ENCODE measurements around the gene TMEM63B.

DNA sequence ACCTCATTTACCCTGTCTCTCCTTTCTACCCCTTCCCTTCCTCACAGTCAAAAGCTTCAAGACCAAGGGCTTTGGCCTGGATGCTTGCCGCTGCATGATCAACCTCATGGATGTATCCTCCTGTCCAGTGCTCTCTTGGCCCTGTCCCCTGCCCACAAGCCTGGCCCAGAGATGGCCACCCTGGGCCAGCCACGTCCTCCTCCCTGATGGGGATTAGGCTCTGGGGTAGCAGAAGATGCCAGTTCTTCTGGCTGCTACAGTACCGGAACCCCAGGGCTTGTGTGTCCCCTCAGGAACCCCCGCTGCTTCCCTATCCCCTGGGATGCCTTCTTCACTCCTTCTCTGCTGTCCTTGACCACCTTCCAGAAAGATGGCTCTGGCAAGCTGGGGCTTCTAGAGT, 53.5 kb downstream of the TMEM63B start:
- no peak for TF ChIP-seq POLR2AphosphoS5 (IDR thresholded peaks at IDR 0.05; ENCODE audit: low read depth, low read length)
- no peak for TF ChIP-seq TAF1 (IDR thresholded peaks at IDR 0.05; ENCODE audit: borderline replicate concordance, insufficient read depth, low read length)
- TF ChIP-seq FOXP2 (optimal IDR thresholded peaks at IDR 0.05; ENCODE audit: borderline replicate concordance, extremely low read depth, extremely low read length, insufficient read depth) = no peak
- TF ChIP-seq, protein P1, sequence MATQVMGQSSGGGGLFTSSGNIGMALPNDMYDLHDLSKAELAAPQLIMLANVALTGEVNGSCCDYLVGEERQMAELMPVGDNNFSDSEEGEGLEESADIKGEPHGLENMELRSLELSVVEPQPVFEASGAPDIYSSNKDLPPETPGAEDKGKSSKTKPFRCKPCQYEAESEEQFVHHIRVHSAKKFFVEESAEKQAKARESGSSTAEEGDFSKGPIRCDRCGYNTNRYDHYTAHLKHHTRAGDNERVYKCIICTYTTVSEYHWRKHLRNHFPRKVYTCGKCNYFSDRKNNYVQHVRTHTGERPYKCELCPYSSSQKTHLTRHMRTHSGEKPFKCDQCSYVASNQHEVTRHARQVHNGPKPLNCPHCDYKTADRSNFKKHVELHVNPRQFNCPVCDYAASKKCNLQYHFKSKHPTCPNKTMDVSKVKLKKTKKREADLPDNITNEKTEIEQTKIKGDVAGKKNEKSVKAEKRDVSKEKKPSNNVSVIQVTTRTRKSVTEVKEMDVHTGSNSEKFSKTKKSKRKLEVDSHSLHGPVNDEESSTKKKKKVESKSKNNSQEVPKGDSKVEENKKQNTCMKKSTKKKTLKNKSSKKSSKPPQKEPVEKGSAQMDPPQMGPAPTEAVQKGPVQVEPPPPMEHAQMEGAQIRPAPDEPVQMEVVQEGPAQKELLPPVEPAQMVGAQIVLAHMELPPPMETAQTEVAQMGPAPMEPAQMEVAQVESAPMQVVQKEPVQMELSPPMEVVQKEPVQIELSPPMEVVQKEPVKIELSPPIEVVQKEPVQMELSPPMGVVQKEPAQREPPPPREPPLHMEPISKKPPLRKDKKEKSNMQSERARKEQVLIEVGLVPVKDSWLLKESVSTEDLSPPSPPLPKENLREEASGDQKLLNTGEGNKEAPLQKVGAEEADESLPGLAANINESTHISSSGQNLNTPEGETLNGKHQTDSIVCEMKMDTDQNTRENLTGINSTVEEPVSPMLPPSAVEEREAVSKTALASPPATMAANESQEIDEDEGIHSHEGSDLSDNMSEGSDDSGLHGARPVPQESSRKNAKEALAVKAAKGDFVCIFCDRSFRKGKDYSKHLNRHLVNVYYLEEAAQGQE (IDR thresholded peaks at IDR 0.05; ENCODE audit: insufficient read depth in 1 of 2, low read depth in 2 of 2, low read length in 2 of 2) = no peak
